ENCODE measurements around the gene LGALS9C.
"Not testable (repeated sequence)": the region's sequence is repeated elsewhere in the genome, so short reads cannot be mapped to it uniquely, and the experiment has no call there.

The LGALS9C gene

DNA sequence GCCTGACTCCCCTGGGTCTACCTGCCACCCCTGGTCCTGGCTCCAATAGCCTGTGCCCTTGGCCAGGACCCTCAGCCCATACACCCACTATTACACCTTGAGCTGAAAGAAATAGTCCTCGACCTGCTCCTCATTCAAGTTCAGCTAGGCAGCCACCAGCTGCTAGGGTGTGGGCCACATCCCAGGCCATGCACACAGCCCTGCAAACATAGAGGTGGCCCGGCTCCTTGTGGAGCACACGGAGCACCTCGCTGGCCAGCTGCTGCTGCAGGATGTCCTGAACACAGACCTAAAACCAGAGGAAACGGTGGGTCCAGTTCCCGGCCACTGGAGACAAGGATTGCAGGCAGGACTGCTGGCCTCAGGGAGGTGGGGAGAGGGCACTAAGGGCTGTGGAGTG lies 22.5 kb downstream of the LGALS9C start:
- H3K27me3 ChIP-seq (ENCODE audit: control insufficient read depth, insufficient read depth, low read length, poor library complexity, severe bottlenecking); H3K4me3 ChIP-seq (ENCODE audit: insufficient read depth, low read depth, low read length); H3K27ac ChIP-seq (ENCODE audit: insufficient read depth, low read depth, low read length, poor library complexity, severe bottlenecking); H3K36me3 ChIP-seq (ENCODE audit: control insufficient read depth, insufficient read depth, low read length); H3K9me3 ChIP-seq (ENCODE audit: control insufficient read depth, low read length); H3K4me1 ChIP-seq (ENCODE audit: control insufficient read depth, insufficient read depth, low read length): not testable (repeated sequence)
- 95 to 100% methylated on average over 1 to 2 of the region's 6 CpGs for WGBS, 2 experiments

DNA sequence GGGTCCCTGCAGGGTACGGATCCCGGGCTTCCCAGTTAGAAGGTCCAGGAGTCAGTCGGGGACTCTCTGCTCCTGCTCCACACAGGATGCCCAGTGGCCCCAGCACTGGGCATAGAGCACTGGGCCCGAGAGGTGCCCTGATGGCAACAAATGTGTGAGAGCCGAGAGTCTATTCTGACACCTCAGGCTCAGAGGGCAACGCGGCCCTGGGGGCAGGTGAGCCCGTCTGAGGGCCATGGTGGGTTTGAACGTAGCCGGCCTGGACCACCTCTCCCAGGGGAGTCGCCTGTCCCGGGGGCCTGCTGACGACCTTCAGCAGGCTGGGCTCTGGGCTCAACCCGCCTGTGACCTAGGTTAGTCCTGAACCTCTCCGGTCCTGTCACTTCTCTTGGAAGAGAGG lies 23.2 kb downstream of the LGALS9C start:
- H3K36me3 ChIP-seq (ENCODE audit: control insufficient read depth, insufficient read depth, low read length); H3K9me3 ChIP-seq (ENCODE audit: control insufficient read depth, low read length); H3K4me3 ChIP-seq (ENCODE audit: insufficient read depth, low read depth, low read length); H3K27ac ChIP-seq (ENCODE audit: insufficient read depth, low read depth, low read length, poor library complexity, severe bottlenecking); H3K4me1 ChIP-seq (ENCODE audit: control insufficient read depth, insufficient read depth, low read length); H3K27me3 ChIP-seq (ENCODE audit: control insufficient read depth, insufficient read depth, low read length, poor library complexity, severe bottlenecking): not testable (repeated sequence)
- WGBS, 2 experiments: 94 to 98% methylated on average over 12 to 13 of the region's 15 CpGs

DNA sequence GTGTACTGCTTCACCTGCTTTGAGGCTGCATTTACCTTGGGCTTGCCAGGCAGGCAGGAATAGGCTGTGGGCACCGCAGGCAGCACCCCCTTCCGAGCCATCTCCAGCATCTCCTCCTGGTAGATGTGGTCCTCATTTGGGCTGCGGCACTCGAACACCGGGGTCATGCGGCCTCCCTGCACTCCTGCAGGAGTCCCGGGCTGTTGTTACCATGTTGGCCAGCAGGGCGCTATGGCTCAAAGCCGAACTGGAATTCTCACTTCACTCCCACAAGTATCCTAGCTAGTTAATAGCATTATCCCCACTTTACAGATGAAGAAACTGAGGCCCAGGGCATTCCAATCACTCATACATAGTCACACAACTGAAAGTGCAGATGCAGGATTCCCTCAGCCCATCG lies 23.7 kb downstream of the LGALS9C start:
- H3K36me3 ChIP-seq (ENCODE audit: control insufficient read depth, insufficient read depth, low read length); H3K4me1 ChIP-seq (ENCODE audit: control insufficient read depth, insufficient read depth, low read length); H3K27ac ChIP-seq (ENCODE audit: insufficient read depth, low read depth, low read length, poor library complexity, severe bottlenecking); H3K4me3 ChIP-seq (ENCODE audit: insufficient read depth, low read depth, low read length); H3K9me3 ChIP-seq (ENCODE audit: control insufficient read depth, low read length); H3K27me3 ChIP-seq (ENCODE audit: control insufficient read depth, insufficient read depth, low read length, poor library complexity, severe bottlenecking): not testable (repeated sequence)
- 20 to 66% methylated on average over 1 to 2 of the region's 10 CpGs for WGBS, 2 experiments

DNA sequence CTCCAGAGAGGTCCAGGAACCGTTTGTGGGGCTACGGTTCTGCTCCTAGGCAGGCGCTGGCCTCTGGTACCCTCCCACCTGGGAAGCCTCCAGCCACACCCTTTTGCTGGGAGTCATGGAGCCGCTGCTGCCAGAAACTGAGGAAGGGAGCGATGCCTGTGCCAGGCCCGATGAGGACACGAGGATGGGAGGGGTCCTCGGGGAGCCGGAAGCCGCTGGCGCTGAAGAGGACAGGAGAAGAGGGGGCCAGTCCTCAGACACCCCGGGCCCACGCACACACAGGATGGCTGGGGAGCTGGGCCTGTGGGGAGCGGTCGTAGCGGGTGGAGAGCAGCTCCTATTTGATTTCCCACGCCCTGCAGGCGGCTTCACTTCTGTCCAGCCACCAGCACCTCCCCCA lies 24.2 kb downstream of the LGALS9C start:
- H3K27ac ChIP-seq (ENCODE audit: insufficient read depth, low read depth, low read length, poor library complexity, severe bottlenecking); H3K4me3 ChIP-seq (ENCODE audit: insufficient read depth, low read depth, low read length); H3K9me3 ChIP-seq (ENCODE audit: control insufficient read depth, low read length); H3K27me3 ChIP-seq (ENCODE audit: control insufficient read depth, insufficient read depth, low read length, poor library complexity, severe bottlenecking); H3K36me3 ChIP-seq (ENCODE audit: control insufficient read depth, insufficient read depth, low read length); H3K4me1 ChIP-seq (ENCODE audit: control insufficient read depth, insufficient read depth, low read length): not testable (repeated sequence)
- 84 to 88% methylated on average over 2 to 4 of the region's 18 CpGs for WGBS, 2 experiments

DNA sequence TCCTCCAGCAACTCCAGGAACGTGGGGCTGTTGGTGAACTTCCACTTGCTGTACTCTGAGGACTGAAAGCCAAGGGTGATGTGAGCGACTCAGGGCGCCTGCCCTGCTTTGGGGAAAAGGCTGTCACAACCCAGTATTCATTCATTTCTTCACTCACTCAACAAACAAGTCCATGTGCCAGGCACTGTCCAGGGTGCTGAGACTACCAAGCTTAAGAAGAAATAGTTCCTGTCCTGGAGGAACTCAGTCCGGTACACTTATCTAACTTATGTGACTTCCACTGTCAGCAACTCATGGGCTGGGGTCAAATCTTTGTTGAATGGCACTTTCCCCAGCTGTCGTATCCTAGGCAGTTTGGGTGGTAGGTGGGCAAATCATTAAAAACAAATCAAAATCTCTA lies 26.6 kb downstream of the LGALS9C start:
- H3K9me3 ChIP-seq (ENCODE audit: control insufficient read depth, low read length); H3K4me3 ChIP-seq (ENCODE audit: insufficient read depth, low read depth, low read length); H3K4me1 ChIP-seq (ENCODE audit: control insufficient read depth, insufficient read depth, low read length); H3K27ac ChIP-seq (ENCODE audit: insufficient read depth, low read depth, low read length, poor library complexity, severe bottlenecking); H3K36me3 ChIP-seq (ENCODE audit: control insufficient read depth, insufficient read depth, low read length); H3K27me3 ChIP-seq (ENCODE audit: control insufficient read depth, insufficient read depth, low read length, poor library complexity, severe bottlenecking): not testable (repeated sequence)
- no CpG with 5 or more reads among the region's 5 CpGs for WGBS, 2 experiments

DNA sequence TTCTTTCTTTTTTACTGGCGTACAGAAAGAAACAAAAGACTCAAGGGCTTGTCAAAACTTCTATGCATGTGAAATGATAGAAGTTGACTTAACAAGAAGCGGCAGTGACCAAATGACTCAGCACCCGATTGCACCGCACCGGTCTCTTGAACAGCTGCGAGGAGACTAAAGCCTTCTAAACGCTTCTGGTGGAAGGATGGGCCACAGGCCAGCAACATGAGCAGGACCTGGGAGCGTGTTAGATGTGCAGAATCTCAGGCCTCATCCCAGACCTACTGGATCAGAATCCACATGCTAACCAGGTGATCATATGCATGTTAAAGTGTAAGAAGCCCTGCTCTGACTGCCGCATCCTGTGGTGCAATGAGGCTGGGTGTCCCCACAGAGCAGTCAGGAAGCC lies 31.1 kb downstream of the LGALS9C start:
- 90 to 91% methylated on average over 4 of the region's 9 CpGs for WGBS, 2 experiments
- H3K4me1 ChIP-seq (ENCODE audit: control insufficient read depth, insufficient read depth, low read length); H3K27me3 ChIP-seq (ENCODE audit: control insufficient read depth, insufficient read depth, low read length, poor library complexity, severe bottlenecking): not testable (repeated sequence)

DNA sequence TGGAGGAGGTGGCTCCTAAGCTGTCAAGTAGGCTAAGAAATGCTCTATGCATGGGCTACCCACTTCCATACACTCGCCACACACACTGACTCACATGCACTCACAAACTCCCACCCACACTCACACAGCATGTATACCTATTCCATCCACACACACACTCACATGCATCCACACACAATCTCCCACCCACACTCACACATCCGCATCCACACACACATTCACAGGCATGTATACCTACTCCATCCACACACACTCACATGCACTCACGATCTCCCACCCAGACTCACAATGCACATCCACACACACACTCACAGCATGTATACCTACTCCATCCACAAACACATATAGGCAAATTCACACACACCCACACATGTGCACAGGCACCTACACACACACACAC lies 32.1 kb downstream of the LGALS9C start:
- H3K27me3 ChIP-seq (ENCODE audit: control insufficient read depth, insufficient read depth, low read length, poor library complexity, severe bottlenecking); H3K9me3 ChIP-seq (ENCODE audit: control insufficient read depth, low read length); H3K4me1 ChIP-seq (ENCODE audit: control insufficient read depth, insufficient read depth, low read length); H3K4me3 ChIP-seq (ENCODE audit: insufficient read depth, low read depth, low read length); H3K27ac ChIP-seq (ENCODE audit: insufficient read depth, low read depth, low read length, poor library complexity, severe bottlenecking); H3K36me3 ChIP-seq (ENCODE audit: control insufficient read depth, insufficient read depth, low read length): not testable (repeated sequence)
- WGBS, 2 experiments: 86 to 90% methylated on average over 3 of the region's 3 CpGs

More for the DNA sequence above, 31.1 kb downstream of the LGALS9C start:
- not testable (repeated sequence) for H3K27ac ChIP-seq (ENCODE audit: insufficient read depth, low read depth, low read length, poor library complexity, severe bottlenecking); H3K36me3 ChIP-seq (ENCODE audit: control insufficient read depth, insufficient read depth, low read length); H3K4me3 ChIP-seq (ENCODE audit: insufficient read depth, low read depth, low read length); H3K9me3 ChIP-seq (ENCODE audit: control insufficient read depth, low read length)

DNA sequence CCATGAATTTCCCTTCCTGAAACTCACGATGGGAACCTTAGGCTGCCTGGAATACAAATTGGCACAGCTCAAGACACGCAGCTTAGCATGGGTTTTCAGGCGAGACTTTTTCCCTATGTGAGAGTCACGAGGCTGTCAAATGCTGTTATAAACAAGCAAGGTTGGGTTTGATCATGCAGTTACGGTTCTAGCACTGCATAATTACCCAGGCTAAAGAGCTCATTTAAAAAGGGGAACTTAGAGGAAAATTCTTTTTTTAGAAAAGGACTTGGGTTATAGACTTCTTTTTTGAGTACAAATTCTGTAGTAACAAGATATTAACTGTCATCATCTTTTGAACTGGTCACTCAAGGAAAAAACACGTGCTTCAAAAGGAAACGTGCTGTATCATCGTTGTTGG lies 44.5 kb downstream of the LGALS9C start:
- no CpG with 5 or more reads among the region's 8 CpGs for WGBS, 2 experiments
- not testable (repeated sequence) for H3K27me3 ChIP-seq (ENCODE audit: control insufficient read depth, insufficient read depth, low read length, poor library complexity, severe bottlenecking); H3K4me1 ChIP-seq (ENCODE audit: control insufficient read depth, insufficient read depth, low read length); H3K4me3 ChIP-seq (ENCODE audit: insufficient read depth, low read depth, low read length); H3K9me3 ChIP-seq (ENCODE audit: control insufficient read depth, low read length); H3K36me3 ChIP-seq (ENCODE audit: control insufficient read depth, insufficient read depth, low read length); H3K27ac ChIP-seq (ENCODE audit: insufficient read depth, low read depth, low read length, poor library complexity, severe bottlenecking)

DNA sequence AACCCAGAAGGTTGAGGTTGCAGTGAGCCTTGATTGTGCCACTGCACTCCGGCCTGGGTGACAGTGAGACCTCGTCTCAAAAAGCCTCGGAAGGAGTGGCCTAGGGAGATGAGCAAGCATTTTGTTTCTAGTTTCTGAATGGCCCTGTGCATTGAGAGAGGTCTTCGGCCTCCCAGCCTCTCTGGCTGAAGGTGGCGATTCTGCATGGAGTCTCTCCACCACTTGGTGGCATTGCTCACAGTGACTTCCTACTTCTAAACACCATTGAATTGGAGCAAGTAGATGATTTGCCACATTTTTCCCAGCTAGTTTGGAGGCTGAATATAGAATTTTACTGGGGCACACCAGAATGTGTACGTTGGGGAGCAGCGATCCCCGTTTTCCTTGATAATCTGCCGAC lies 48.4 kb downstream of the LGALS9C start:
- WGBS, 2 experiments: 88 to 94% methylated on average over 4 to 6 of the region's 9 CpGs
- H3K36me3 ChIP-seq (ENCODE audit: control insufficient read depth, insufficient read depth, low read length); H3K4me1 ChIP-seq (ENCODE audit: control insufficient read depth, insufficient read depth, low read length); H3K27me3 ChIP-seq (ENCODE audit: control insufficient read depth, insufficient read depth, low read length, poor library complexity, severe bottlenecking); H3K4me3 ChIP-seq (ENCODE audit: insufficient read depth, low read depth, low read length); H3K9me3 ChIP-seq (ENCODE audit: control insufficient read depth, low read length); H3K27ac ChIP-seq (ENCODE audit: insufficient read depth, low read depth, low read length, poor library complexity, severe bottlenecking): not testable (repeated sequence)

DNA sequence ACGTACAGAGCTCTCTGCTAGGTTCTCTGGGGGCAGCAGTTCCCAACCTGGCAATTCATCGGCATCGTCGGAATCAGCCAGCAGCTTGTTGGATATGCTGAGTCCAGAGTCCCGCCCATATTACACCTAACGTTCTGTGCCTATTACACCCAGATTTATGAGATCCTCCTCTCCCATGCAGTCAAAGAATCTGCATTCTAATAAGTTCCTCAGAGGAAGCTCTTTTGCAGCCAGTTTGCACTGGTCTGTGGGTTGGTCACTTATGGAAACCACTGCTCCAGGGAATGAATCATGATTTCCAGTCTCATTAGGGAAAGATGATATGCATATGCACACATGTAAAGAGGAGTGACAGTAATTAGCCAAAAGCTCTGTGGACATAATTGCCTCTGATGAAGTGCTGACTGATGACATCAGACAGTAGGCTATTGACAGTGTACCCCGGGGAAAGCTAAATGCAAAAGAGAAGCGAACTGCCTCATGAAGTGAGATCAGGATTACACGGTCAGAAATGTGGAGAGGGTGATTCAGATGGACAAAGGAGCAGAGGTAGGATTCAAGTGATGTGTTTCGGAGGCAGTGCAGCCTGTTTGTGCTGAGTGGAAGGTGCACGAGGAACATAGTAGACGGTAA lies 49.7 kb downstream of the LGALS9C start:
- H3K9me3 ChIP-seq (ENCODE audit: control insufficient read depth, low read length); H3K27ac ChIP-seq (ENCODE audit: insufficient read depth, low read depth, low read length, poor library complexity, severe bottlenecking); H3K36me3 ChIP-seq (ENCODE audit: control insufficient read depth, insufficient read depth, low read length); H3K4me1 ChIP-seq (ENCODE audit: control insufficient read depth, insufficient read depth, low read length); H3K27me3 ChIP-seq (ENCODE audit: control insufficient read depth, insufficient read depth, low read length, poor library complexity, severe bottlenecking); H3K4me3 ChIP-seq (ENCODE audit: insufficient read depth, low read depth, low read length): not testable (repeated sequence)
- WGBS, 2 experiments: 87 to 96% methylated on average over 3 of the region's 12 CpGs

DNA sequence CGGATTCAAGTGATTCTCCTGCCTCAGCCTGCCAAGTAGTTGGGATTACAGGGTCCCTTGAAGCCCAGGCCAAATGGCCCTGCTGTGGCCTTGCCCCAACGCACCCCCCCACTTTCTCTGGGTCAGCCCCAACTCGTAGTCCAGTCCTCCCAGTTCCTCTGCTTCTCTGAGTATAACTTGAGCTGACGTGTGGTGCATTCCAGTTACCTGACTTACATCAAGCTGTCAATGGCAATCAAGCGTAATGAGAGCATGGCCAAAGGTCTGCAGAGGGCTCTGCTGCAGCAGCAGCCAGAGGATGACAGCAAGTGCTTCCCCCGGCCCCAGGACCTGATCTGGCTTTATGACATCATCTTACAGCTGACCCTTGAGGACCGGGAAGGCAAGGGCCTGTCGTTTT lies 50.8 kb downstream of the LGALS9C start:
- not testable (repeated sequence) for H3K4me1 ChIP-seq (ENCODE audit: control insufficient read depth, insufficient read depth, low read length); H3K9me3 ChIP-seq (ENCODE audit: control insufficient read depth, low read length); H3K27me3 ChIP-seq (ENCODE audit: control insufficient read depth, insufficient read depth, low read length, poor library complexity, severe bottlenecking); H3K27ac ChIP-seq (ENCODE audit: insufficient read depth, low read depth, low read length, poor library complexity, severe bottlenecking); H3K4me3 ChIP-seq (ENCODE audit: insufficient read depth, low read depth, low read length); H3K36me3 ChIP-seq (ENCODE audit: control insufficient read depth, insufficient read depth, low read length)
- WGBS, 2 experiments: 89 to 91% methylated on average over 7 to 8 of the region's 8 CpGs
